ENCODE results near the gene PSENEN. TPM values are rescaled to one million over a fixed set of nuclear protein-coding genes. Genes with fewer than 3 reads are reported as not detected.

The PSENEN gene
- total and polyA plus RNA-seq, 11 donors = 25.2 to 95.1 (median 42.3) TPM

- no peaks in the 10 kb centered on the region for H3K27me3 ChIP-seq
- no peak for TF ChIP-seq CTCF (IDR thresholded peaks at IDR 0.05)
- no peak for TF ChIP-seq POLR2A (IDR thresholded peaks at IDR 0.05)
- ATAC-seq (peak in 3 of 4 donors; percentile 5 to 40 (median 28)), DNase-seq (no peak)
- WGBS, 4 donors = 8 to 39% (median 16%) methylated on average over 9 of the region's 9 CpGs
- H3K4me1 ChIP-seq = peaks cover 0 to 17% (median 5%) of the 10 kb centered on the region in 12 donors
- intact Hi-C loops (cut with DNase I) = loop anchor here in 3 of 10 donors (1.0 to 10.0 kb wide), 3 partner anchors 17 to 160 kb away; partner anchors contain the start of genes LRFN3 (in 1 of the 3) and PROSER3 (in 1 of the 3)
- H3K36me3 ChIP-seq = peaks cover 0 to 18% (median 0%) of the 10 kb centered on the region in 9 donors
- H3K9me3 ChIP-seq = no peaks in the 10 kb centered on the region
- H3K27ac ChIP-seq = no peak overlapping the region
- H3K4me3 ChIP-seq = peak overlapping the region; percentile 68 to 99 (median 92)
These were observed 29.5 kb downstream of the PSENEN start for GRCh38 chr19:35775046-35775297.

DNA sequence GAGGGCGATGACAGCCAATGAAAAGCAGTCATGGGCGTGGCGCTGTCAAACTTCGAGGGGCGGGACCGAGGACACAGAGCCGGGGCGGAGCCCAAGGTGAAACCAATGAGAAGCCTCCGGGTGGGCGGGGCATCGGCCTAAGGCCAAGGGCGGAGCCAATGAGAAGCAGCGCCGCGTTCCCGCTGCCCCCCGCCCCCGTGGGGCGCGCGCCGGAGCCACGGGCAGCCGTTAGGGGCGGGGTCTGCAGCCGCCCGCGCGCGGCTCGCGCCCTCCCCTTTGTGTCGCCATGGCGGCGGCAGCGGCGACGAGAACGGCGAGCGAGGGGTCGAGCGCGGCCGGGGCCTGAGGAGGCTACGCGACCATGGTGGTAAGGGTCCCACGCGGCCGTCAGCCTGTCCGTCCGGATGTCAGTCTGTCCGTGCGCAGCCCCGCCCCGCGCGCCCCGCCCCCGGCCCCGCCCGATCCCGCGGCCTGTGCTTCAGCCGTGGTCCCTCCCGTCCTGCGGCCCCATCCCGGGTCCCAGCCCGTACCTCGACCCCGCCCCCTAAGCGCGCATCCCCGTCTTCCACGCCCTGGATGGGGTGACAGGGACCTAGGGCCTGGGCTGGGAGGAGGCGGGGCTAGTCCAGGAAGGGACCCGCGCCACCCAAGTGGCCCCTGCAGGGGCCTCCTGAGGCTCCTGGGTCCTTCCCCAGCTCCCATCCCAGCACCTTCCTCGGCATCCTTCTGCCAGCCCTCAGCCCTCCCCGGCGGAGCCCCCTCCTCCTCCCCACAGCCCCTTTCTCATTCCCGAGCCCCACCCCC is 30.0 kb downstream of the PSENEN start, which contains the start of gene ARHGAP33:
ARHGAP33 (plus strand) TSS at position 267 of the 804 bp plus-strand sequence; CDS start at position 362, 95 bp downstream.
- WGBS, 4 donors = 0 to 2% (median 1%) methylated on average over 27 to 82 of the region's 82 CpGs
- Histone ChIP-seq H3K36me3 (peaks cover 0 to 24% (median 5%) of the 10 kb centered on the region in 9 donors), H3K4me3 (peak within 1 kb of the TSS; percentile 68 to 99 (median 92)), H3K4me1 (peaks cover 0 to 17% (median 5%) of the 10 kb centered on the region in 12 donors), H3K27me3 (no peaks in the 10 kb centered on the region), H3K27ac (peak within 1 kb of the TSS in 6 of 12 donors; percentile 1 to 77 (median 44)), H3K9me3 (no peaks in the 10 kb centered on the region)
- ATAC-seq (peak; percentile 98 to 99 (median 98)), DNase-seq (peak; percentile 99 to 100 (median 99))
- intact Hi-C loops (cut with DNase I) = loop anchor here in 3 of 10 donors (1.0 to 10.0 kb wide), 3 partner anchors 17 to 159 kb away; partner anchors contain the start of genes LRFN3 (in 1 of the 3) and PROSER3 (in 1 of the 3)
- TF ChIP-seq POLR2A (IDR thresholded peaks at IDR 0.05) = peak in 1 of 2 donors; percentile 27
- TF ChIP-seq CTCF (IDR thresholded peaks at IDR 0.05) = no peak

DNA sequence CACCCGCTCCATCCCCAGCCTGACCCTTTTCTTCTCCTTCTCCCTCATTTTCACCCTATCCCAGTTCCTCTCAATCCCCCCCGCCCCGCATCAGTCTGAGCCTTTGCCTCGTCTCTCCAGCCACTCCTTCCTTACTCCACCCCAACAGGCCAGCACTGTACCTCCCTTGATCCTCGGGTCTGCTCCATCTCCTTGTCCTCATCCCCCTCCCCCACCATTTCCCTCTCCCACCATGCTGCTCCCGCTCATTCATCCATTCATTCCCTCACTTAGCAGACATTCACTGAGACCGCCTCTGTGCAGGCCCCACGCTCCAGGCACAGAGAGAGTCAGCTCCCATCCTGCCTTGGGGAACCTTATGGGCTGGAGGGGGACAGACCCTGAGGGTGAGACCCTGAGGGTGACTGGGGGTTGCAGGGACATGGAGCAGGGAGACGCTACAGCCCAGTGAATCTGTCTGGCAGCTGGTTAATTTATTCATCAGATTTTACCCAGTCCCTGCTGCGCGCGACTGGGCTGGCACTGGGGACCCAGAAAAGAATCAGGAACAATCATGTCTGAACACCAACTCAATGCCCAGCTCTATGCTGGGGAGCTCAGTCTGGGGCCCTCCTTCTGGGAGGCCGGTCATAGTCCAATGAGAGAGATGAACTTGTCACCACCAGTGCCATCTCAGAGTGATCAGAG is 30.8 kb downstream of the PSENEN start:
- Histone ChIP-seq H3K4me1 (peaks cover 0 to 17% (median 5%) of the 10 kb centered on the region in 12 donors), H3K27ac (peak overlapping the region in 3 of 12 donors; percentile 1 to 77 (median 58)), H3K4me3 (peak overlapping the region; percentile 68 to 99 (median 92)), H3K9me3 (no peaks in the 10 kb centered on the region), H3K36me3 (peaks cover 0 to 31% (median 9%) of the 10 kb centered on the region in 9 donors), H3K27me3 (no peaks in the 10 kb centered on the region)
- DNase-seq (no peak), ATAC-seq (no peak)
- WGBS, 4 donors = 56 to 62% (median 57%) methylated on average over 13 of the region's 13 CpGs
- TF ChIP-seq POLR2A (IDR thresholded peaks at IDR 0.05) (no peak), CTCF (IDR thresholded peaks at IDR 0.05) (no peak)
- intact Hi-C loops (cut with DNase I) = loop anchor here in 2 of 10 donors (10.0 kb wide), 2 partner anchors 109 to 159 kb away; partner anchors contain the start of gene LRFN3 (in 1 of the 2)
